DOHH2 (cell line): ENCODE measurements around the gene HMSD.

Experiments
- CTCF ChIP-seq: fragments of 200-600 bp; sonication (generic); IDR thresholded peaks from one replicate; pipeline ENCODE4 v1.5.1; 2014; ENCODE audit warnings: antibody characterized with exemption, mild to moderate bottlenecking, low read depth, low read length; ENCODE audit not compliant: poor library complexity, severe bottlenecking
- EZH2phosphoT487 ChIP-seq: fragments of 200-600 bp; sonication (generic); IDR thresholded peaks from 2 replicates; pipeline ENCODE4 v1.6.1; 2017; ENCODE audit warnings: borderline replicate concordance, mild to moderate bottlenecking, antibody characterized with exemption, low read length, moderate library complexity, mixed read lengths

- no peak for TF ChIP-seq CTCF
- TF ChIP-seq EZH2phosphoT487: no peak
Observed at GRCh38 chr18:64009305-64009704, 60.2 kb downstream of the HMSD start.
